ENCODE results near the gene MAP3K14.
"Not testable (repeated sequence)": the region's sequence is repeated elsewhere in the genome, so short reads cannot be mapped to it uniquely, and the experiment has no call there.

Gene MAP3K14

DNA sequence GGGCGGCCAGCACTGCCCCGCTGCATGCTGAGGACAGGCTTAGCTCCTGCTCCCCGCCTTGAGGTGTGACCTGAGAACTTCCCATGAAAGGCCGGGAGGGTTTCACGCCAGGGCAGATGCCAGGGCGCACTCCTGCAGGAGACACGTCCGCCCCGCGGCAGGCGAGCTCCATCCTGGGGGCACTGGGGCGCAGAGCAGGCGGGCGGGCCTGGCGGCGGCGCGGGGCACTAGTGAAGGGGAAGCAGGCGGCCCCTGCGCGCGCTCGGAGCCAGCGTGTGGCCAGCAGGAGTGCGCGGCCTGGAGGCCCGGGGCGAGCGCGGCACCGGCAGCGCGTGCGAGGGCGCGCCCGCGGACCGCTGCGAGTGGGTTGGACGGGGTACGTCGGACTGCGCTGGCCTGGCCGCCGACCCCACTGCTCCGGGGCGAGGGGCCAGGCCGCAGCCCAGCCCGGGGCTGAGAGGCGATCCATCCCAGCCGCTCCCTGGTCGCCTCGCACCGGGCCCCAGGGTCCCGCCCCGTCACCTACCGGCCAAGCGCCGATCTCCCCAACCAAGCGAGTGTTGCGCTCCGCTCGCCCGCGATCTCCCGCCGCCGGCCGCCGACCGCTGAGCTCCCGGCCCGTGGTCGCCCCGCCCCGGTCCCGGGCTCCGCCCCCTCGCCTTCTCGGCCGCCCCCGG, at the start of gene MAP3K14:
TSS of gene MAP3K14 (minus strand) at position 587 of the 677 bp plus-strand sequence. CDS start 26,275 bp downstream, outside the sequence.
- peak in 7 of 14 donors; percentile 66 to 87 (median 75) for DNase-seq

DNA sequence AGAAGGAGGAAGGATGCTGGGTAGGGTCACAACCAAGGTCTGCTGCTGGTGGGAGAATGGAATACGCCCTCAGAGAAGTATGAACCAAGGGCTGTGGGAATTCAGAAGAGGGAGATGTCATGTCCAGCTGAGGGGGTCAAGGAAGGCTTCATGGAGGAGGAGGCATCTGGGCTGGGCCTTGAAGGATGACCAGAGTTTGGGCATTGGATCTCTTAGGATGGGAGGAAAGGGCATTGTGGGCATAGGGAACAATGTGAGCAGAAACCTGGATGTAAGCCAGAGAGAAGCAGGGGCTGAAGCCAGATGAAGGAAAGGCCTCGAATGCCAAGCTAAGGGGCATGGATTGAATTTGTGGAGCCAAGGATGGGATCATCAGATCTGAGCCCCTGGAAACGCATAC, 49.2 kb upstream of the MAP3K14 start:
- no peak for DNase-seq

DNA sequence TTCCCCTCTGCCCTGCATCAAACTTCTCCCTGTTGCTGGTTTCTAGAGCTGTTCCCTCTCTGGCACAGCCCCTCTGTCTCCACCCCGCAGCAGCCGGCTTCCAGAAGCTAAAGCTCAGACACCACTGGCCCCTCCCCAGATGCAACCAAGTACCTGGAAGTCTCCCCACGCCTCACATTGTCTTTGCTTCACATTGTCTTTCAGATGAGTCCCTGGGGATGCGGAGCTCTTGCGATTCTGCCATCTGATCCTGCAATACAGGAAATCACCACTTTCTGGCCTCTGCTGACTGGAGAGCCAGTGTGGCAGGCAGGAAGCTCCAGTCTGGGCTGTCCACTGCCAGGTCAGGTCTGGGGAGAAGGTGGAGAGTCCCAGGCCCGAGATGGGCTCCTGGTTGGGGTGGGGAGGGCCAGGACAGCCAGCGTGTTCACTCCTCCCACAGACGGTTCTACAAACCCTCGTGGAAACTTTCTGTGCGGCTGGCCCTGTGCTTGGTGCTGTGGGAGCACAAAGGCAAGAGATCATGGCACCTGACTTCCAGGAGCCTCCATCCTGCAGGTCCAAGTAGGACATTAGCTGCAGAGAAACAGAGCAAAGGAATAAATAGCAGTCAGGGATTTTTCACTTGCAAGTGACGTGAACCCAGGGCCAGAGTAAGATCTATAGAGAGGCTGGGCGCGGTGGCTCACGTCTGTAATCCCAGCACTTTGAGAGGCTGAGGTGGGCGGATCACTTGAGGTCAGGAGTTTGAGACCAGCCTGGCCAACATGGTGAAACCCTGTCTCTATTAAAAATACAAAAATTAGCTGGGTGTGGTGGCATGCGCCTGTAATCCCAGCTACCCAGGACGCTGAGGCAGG, 47.9 kb upstream of the MAP3K14 start:
- no peak for DNase-seq

DNA sequence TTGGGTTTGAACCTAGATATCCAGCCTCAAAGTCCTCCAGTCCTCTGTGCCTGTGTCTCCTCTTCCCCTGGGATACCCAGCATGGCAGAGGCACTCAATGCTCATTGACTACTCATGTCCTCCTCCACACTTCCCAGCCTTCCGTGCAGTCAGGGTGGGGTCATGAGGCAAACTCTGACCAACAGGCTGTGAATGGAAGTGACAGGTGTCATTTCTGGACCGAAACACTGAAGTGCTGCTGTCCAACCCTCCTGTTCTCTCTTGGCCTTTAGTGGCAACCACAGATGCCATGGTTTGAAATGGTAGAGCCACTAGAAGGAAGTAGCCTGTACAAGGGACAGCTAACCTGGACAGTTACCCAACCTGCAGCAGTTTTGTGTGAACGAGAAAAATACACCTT, 46.7 kb upstream of the MAP3K14 start:
- no peak for DNase-seq

DNA sequence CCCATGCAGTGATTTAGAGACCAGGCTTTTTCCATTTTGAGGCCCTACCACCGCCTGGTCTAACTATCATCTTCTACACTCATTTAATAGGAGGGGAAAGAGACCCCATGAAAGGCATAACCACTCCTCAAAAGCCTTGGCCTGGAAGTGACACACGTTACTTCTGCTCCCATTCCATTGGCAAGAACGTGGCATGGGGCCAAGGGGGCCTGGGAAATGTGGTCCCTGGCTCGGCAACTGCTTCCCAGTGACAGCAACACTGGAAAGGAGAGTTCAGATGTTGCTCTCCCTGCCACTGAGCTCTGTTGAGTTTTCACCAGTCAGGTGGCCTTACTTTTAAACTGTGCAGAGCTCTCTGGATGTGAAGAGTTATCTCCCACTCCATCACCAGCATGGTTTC, 45.2 kb upstream of the MAP3K14 start:
- no peak for DNase-seq

DNA sequence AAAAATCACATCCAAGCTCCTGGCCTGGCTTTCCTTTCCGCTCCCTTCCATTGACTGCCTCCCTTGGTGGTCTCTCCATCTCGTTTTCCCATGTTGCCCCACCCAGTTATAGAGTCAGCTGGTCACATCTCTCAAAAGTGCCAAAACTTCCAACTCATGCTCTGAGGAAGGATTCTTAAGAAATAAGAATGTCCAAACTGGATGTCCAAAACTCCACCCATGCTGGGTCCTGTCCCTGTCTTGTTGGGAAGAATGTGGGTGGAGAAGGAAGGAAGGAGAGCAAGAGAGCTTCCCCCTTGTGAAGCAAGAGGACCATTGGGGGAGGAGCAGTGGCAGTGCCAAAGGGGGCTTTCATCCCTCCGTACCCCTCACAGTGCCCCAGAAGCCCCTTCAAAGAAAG, 44.6 kb upstream of the MAP3K14 start:
- no peak for DNase-seq

DNA sequence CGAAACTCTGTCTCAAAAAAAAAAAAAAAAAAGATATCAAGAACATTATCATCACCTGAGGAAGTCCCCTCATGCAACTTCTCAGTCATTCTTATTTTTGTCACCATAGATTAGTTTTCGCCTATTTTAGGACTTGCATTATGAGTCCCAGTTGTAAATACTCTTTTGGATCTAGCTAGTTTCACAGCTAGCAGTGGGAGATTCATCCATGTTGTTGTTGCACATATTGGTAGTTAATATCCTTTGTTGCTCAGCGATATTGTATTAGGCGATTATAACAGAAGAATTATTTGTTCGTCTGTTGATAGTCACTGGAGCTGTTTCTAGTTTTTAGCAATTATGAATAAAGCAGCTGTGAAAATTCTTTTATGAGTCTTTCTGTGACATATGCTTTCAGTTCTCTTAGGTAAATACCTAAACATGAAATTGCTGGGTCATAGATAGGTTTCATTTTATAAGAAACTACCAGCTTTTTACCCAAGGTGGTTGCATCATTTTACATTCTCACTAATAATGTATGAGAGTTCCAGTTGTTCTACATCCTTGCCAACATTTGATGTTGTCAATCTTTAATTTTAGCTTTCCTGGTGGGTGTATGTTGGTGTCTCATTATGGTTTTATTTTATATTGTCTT, 40.7 kb upstream of the MAP3K14 start:
- DNase-seq, result no peak

DNA sequence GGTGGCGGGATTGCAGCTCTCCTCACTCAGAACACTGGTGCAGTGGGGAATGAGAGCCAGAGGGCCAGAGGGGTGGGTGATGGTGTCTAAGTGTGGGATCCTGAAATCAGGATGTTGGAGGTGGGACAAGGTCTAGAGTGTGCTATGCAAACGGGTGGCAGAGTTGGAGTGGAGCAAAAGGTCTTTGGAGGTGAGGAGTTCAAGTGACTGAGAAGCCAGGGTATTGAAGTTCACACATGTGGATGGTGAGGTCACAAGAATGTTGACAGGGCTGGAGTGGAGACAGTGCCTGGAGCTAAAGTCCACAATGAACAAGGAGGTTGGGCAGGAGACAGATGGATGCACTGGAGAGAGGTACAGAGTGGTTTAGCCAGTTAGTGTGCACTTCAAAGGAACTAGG, 38.3 kb upstream of the MAP3K14 start:
- DNase-seq, result no peak

DNA sequence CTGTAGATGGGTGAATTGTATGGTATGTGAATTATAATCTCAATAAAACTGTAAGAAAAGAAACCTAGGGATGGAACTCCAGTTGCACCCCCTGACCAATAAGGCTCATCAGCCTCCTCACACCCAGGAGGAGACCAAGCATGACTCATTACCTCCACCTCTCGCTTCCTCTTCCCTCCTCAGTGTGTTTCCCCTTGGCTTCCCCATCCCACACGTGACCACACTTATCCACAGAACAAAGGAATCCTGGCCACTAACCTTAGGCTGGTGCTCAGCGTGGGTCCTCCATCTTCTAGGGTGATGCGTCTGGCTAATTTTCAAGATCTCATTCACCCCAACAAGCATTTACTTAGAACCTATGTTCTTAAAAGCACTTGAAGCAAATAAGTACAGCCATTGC, 36.2 kb upstream of the MAP3K14 start:
- DNase-seq, result no peak

DNA sequence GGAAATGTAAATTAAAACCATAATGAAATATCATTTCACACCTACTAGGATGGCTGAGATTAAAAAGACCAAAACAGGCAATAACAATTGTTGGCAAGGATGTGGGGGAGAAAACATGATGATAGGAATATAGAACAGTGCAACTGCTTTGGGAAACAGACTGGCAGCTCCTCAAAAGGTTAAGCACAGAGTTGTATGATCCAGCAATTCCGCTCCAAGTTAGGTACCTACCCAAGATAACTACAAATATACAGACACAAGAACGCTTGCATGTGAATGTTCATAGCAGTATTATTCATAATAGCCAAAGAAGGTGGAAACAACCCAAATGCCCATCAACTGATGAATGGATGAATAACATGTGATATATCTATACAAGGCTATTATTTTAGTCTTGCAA, 35.0 kb upstream of the MAP3K14 start:
- no peak for DNase-seq

DNA sequence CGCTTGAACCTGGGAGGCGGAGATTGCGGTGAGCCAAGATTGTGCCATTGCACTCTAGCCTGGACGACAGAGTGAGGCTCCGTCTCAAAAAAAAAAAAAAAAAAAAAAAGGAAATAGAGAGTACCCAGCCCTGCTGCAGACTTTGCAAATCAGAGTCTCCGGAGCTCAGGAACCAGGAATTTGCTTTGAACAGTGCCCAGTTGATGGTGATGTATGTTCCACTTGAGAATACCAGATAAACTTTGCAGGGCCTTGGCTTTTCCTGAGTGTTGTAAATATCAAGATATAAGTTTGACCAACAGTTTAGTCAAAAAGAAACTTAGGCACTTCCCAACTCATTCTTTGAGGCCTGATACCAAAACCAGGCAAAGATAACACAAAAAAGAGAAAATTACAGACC, 30.6 kb upstream of the MAP3K14 start:
- no peak for DNase-seq

DNA sequence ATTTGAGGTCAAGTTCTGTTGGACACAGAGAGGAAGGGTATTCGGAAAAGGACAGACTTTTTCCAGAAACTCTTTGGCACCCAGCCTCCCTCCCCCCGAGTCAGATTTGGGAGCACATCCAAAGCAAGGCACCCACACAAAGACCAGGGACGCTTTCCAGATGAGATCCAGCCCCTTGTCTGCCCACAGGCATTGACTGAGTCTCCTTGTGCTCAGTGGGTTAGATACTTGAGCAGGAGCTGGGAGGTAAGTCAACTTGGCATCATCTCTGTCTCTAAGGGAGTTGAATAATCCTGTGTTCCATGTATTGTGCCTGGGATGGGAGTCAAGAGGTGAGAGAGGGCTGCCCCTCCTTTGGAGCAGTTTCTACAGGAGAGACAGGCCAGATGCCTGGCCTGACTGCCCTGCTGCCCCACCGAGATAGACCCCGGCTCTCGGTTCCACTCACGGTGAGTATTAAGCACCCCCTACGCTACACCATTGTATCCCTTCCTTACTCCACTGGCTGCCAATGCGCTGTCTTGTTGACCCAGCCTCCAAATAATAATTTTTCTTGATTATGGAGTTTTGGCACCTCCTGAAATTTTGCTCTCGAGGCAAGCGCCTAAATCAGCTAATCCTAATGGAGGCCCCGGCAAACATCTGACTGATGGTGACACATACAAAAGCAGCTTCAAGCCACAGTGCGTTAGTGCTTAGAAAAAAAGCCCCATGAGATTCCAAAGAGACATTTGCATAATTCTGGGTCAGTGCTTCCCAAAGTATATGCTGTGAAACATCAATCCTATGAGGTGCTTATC, 29.6 kb upstream of the MAP3K14 start:
- peak in 7 of 14 donors; percentile 7 to 67 (median 25) for DNase-seq

DNA sequence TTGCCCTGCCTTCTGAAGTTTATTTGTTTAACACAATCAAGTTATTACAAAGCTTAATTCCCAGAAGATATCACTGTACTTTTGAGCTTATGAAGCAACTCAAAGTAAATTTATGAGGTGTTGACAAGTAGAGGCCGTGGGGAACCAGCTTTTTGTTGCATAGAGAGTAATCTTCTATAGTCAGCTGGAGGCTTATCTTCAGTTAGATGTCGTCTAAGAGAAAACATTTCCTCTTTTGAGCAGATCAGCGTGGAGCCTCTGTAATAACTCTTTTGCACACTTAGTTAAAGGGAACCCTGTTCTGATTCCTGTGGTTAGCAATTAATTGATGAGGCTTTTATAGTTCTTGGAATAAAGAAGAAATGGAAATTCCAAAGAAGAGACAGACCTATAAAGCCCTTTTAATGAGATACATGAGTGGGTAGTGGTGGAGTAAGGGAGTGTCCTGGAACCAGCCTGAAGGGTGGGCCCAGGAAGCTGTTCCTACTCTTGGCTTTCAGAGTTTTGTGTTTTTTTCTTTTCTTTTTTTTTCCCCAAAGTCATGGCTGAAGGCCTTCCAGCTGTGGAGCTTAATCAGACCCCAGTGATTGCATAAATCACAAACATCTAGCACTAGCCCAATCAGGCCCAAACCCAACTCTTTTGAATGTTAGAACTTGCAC, 28.9 kb upstream of the MAP3K14 start:
- no peak for DNase-seq

DNA sequence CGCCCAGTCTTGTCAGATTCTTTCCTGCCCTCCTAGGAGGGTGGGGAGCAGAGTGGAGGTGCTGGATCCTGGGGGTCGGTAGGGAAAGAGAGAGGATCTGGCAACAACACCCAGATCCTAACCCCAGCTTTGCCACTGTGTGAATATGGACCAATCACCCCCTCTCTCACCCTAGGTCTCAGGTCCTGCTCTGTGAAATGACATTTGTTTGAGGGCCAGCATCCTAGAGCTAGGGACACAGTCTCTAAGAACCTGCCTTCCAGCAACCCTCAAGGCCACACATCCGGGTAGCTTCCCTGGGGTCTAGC, 28.4 kb upstream of the MAP3K14 start:
- no peak for DNase-seq

DNA sequence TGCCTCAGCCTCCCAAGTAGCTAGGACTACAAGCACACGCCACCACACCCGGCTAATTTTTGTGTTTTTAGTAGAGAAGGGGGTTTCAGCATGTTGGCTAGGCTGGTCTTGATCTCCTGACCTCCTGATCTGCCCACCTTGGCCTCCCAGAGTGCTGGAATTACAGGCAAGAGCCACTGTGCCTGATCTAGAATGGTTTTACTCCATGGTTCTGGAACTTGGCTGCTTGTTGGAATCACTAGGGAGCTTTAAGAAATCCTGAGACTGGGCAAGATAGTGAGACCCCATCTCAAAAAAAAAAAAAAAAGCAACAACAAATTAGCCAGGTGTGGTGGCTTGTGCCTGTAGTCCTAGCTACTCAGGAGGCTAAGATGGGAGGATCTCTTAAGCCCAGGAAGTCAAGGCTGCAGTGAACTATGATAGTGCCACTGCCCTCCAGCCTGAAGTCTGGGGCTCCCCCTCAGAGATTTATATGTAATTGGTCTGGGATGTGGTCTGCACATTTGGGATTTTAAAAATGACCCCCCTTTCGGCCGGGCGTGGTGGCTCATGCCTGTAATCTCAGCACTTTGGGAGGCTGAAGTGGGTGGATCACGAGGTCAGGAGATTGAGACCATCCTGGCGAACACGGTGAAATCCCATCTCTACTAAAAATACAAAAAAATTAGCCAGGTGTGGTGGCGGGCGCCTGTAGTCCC, 27.3 kb upstream of the MAP3K14 start:
- DNase-seq, result not testable (repeated sequence)

DNA sequence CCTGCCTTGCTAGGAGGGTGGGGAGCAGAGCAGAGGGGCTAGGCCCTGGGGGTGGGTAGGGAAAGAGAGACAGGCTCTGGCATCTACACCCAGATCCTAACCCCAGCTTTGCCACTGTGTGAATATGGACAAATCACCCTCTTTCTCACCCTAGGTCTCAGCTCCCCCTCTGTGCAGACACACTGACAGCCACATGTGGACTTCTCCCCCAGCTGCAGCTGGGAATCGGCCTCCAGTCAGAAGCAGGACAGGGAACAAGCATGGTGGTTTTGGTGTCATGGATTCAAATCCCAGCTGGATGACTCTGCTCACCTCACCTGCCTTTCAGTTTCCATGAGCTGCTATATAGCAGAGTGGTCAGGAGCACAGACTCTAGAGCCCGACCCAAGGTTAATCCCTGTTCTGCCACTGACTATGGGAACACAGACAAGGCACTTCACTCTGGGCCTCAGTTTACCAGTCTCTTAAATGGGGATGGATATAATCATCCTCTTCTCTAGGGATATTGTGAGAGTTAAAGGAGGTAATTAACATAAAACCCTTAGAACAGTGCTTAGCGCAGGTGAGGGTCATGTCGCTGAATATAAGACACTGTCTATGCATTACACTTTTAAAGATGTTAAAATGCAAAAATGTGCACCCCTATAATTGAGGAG, 26.2 kb upstream of the MAP3K14 start:
- DNase-seq, result no peak

DNA sequence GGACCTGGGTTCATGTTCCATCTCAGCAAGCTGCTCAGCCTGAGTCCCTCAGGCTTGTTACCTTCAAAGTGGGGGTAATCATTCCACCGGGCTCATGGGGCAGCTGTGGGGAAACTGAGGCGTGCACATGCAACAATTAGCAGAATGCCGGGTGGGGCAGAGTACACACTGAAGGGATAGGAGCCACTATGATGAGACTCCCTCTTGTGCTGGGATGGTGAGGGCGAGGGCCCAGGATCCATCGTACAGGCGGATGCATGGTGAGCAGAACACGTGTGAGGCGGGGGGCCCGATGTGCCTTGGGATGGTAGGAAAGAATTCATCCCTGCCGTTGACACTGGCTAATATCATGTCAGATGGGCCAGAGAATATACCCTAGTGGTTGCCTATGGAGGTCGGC, 25.5 kb upstream of the MAP3K14 start:
- no peak for DNase-seq

DNA sequence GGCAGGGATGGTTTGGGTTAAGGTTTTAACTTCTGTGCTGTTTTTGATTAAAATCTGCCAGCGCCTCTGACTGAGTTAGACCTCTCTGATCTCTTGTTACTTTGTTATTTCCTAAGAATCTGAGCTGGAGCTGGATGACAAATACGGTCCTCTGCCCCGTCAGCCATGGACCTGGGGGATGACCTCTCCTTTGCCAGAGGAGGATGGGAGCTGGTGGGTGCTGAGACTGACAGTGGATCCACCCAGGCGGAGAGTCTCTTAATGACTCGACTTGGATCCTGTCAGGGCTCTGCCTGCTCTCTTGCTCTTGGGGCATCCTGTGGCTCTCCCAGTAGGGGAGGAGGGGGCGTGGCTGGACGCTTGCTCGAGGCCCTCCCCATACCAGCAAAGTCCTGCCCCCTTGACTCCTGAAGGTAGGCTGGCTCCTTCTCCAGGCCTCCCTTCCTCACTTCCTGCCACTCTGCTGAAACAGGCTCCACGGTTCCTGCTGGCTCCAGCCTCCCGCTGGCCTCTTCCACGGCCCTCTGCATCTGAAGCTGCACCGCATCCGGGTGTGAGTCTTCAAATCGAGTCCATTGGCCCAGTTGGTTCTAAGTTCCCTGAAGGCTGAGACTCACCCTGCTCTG, 24.8 kb upstream of the MAP3K14 start:
- DNase-seq, result no peak

DNA sequence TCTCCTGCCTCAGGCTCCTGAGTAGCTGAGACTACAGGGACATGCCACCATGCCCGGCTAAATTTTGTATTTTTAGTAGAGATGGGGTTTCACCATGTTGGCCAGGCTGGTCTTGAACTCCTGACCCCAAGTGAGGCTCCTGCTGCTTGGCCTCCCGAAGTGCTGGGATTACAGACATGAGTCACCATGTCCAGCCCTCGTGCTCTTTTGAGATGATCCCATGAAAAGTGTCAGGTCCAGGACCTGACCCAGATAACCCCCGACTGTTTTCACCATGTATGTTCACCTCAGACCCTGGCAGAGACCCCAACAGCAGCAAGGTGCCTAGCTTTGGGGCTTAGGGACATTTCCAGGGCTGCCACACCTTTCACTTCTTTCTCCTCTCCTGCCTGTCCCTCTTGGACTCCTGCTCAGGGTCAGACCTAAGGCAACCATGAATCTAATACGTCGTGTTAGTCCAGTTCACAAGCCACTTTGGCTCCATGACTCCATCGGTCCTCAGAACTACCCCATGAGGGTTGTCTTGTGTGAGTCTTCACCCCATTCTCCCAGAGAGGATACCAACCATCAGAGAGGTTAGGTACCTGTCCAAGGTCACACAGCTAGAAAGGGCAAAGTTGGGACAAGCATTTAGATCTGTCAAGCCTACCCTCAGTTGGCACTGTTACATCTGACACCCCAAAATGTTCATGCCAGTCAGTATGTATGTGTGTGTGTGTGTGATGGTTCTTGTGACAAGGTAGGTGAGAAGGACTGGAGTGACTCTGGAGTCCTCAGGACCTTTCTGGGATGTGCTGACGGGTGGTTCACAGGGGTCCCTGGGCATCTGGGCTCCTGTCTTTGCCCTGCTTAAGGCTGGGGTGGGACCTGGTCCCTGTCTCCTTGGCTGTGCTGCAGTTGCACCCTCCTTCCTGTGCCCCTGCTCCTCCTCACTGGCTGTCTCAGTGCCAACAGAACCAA, 23.1 kb upstream of the MAP3K14 start:
- DNase-seq, result no peak

Measured in C1 segment of cervical spinal cord (tissue), 14 donors.